K562 (cell line): ENCODE results near the gene PNISR. TPM values are rescaled to one million over a fixed set of nuclear protein-coding genes. Genes with fewer than 3 reads are reported as not detected.

Source experiments
- ATF2 ChIP-seq: sonication (generic); formaldehyde crosslinking; IDR thresholded peaks from 2 replicates; pipeline ENCODE4 v1.8.1; 2022; ENCODE audit warnings: missing genetic modification reagents
- BRD4 ChIP-seq: fragments of 200-600 bp; sonication (generic); IDR thresholded peaks from 2 replicates; pipeline ENCODE4 v1.6.1; 2017; ENCODE audit warnings: inconsistent platforms
- DPF2 ChIP-seq: fragments of 450-650 bp; IDR thresholded peaks from 2 replicates; pipeline ENCODE4 v1.6.1; 2016
- E2F8 ChIP-seq: fragments of 450-650 bp; IDR thresholded peaks from 2 replicates; pipeline ENCODE4 v1.7.1; 2018; ENCODE audit warnings: mild to moderate bottlenecking, low read depth; ENCODE audit not compliant: partially characterized antibody
- ELF4 ChIP-seq: fragments of 450-650 bp; formaldehyde crosslinking; IDR thresholded peaks from 2 replicates; pipeline ENCODE4 v1.4.0; 2022; ENCODE audit warnings: missing genetic modification characterization
- KLF1 ChIP-seq: fragments of 450-650 bp; IDR thresholded peaks from 2 replicates; pipeline ENCODE4 v1.6.1; 2016; ENCODE audit warnings: missing genetic modification characterization, missing compliant biosample characterization
- PATZ1 ChIP-seq: fragments of 250-450 bp; sonication (Bioruptor Pico); IDR thresholded peaks from 2 replicates; pipeline ENCODE4 v1.5.0; 2020; ENCODE audit warnings: mild to moderate bottlenecking, borderline replicate concordance
- USF2 ChIP-seq: sonication (generic); formaldehyde crosslinking; IDR thresholded peaks from 2 replicates; pipeline ENCODE4 v1.5.0; 2020; ENCODE audit warnings: missing genetic modification reagents
- ZBTB49 ChIP-seq: sonication (generic); formaldehyde crosslinking; IDR thresholded peaks from 2 replicates; pipeline ENCODE4 v1.8.0; 2022; ENCODE audit warnings: missing genetic modification reagents, mild to moderate bottlenecking, borderline replicate concordance
- ZNF354B ChIP-seq: fragments of 250-450 bp; sonication (Bioruptor Pico); IDR thresholded peaks from 2 replicates; pipeline ENCODE4 v1.4.0; 2020
- polyA plus RNA-seq, 8 experiments: library from polyadenylated mRNA; depleted of rRNA in 4 of 8; stranded (reverse) in 5 of 8; unstranded in 3 of 8; fragments of >200 nt; fragmentation: Nextera tagmentation in 2 of 8; fragmentation: Illumina TruSeq in 1 of 8; extraction: Ambion mirVana in 2 of 8; extraction: Trizol in 1 of 8; gene quantifications; 2 replicates each; pipeline versions ENCODE4 v1.2.1 to v1.2.3, GENCODE V29; 2011 to 2014; ENCODE audit warnings: inconsistent platforms in 1 of 8, missing spikeins in 1 of 8
- total RNA-seq, 7 experiments: library from RNA; depleted of rRNA in 6 of 7; stranded (reverse); fragments of >200 nt in 6 of 7; fragmentation: Illumina TruSeq in 2 of 7; extraction: Trizol in 2 of 7; gene quantifications; 2 replicates each; pipeline versions ENCODE4 v1.2.1 to v1.2.3, GENCODE V29; 2011 to 2021; ENCODE audit warnings: low replicate concordance in 1 of 7

PNISR gene
- total and polyA plus RNA-seq, 9 of the 15 experiments (the other 6 are each of a cell fraction or from before 2014, with no cell fraction given) = 97.4 to 206 (median 131) TPM

GRCh38 chr6:99393698-99394531 lies 31.2 kb downstream of the PNISR start, which contains the start of gene COQ3 (continued):
- TF ChIP-seq PATZ1 (CRISPR knock-in tag) = no peak
- TF ChIP-seq ATF2 (CRISPR knock-in tag) = no peak
- TF ChIP-seq ELF4 (CRISPR knock-in tag) = 0 out of 2 replicates have a peak, but pooled peaks have one; percentile 25
- TF ChIP-seq ZBTB49 = no peak
- no peak for TF ChIP-seq KLF1 (tag)
- TF ChIP-seq USF2 (CRISPR knock-in tag) = no peak
- TF ChIP-seq DPF2 = 0 out of 2 replicates have a peak, but pooled peaks have one; percentile 50
- TF ChIP-seq BRD4 = no peak
- peak; percentile 77 for TF ChIP-seq E2F8
- no peak for TF ChIP-seq ZNF354B (CRISPR knock-in tag)
